ENCODE measurements around the gene SEC14L6. TPM values are rescaled to one million over a fixed set of nuclear protein-coding genes. Genes with fewer than 3 reads are reported as not detected.

The SEC14L6 gene
- total RNA-seq, 1 donor from 2014 or later, result 14.8 TPM

DNA sequence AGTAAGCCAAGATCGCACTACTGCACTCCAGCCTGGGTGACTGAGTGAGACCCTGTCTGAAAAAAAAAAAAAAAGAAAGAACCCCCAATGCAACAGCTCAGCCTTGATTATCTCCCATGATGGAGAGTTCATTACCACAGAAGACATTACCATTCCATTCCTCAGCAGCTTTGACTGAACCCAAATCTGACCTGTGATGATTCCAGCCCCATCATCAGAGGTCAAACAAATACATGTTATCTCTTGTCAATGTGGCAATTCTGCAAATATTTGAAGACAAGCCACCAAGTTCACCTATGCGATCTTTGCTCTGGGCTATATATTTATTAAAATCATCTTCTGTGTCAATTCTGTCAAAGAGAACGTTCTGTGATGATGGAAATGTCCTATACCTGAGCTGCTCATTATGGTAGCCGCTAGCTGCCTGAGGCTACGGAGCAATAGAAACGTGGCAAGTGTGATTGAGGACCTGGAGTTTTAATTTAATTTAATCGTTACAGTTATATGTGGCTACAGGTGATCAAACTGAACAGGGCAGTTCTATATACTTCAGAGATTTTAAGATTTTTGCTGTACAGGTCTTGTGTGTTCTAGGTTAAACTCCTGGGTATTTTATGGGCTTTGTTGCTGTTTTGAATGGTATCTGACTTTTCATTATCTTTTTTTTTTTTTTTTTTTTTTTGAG lies 48.9 kb downstream of the SEC14L6 start:
- Histone ChIP-seq H3K4me1 (no peaks in the 10 kb centered on the region), H3K27ac (no peak overlapping the region), H3K9me3 (no peaks in the 10 kb centered on the region), H3K4me3 (no peak overlapping the region), H3K36me3 (no peaks in the 10 kb centered on the region), H3K27me3 (ENCODE audit: low read depth) (peaks cover 14% of the 10 kb centered on the region)
- ATAC-seq (no peak), DNase-seq (no peak)
- TF ChIP-seq, protein P1, sequence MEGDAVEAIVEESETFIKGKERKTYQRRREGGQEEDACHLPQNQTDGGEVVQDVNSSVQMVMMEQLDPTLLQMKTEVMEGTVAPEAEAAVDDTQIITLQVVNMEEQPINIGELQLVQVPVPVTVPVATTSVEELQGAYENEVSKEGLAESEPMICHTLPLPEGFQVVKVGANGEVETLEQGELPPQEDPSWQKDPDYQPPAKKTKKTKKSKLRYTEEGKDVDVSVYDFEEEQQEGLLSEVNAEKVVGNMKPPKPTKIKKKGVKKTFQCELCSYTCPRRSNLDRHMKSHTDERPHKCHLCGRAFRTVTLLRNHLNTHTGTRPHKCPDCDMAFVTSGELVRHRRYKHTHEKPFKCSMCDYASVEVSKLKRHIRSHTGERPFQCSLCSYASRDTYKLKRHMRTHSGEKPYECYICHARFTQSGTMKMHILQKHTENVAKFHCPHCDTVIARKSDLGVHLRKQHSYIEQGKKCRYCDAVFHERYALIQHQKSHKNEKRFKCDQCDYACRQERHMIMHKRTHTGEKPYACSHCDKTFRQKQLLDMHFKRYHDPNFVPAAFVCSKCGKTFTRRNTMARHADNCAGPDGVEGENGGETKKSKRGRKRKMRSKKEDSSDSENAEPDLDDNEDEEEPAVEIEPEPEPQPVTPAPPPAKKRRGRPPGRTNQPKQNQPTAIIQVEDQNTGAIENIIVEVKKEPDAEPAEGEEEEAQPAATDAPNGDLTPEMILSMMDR (IDR thresholded peaks at IDR 0.05), result no peak
- intact Hi-C loops (cut with DNase I), result no loop called here

- TF ChIP-seq, protein P1 (IDR thresholded peaks at IDR 0.05), result no peak
- no peak overlapping the region for H3K27ac ChIP-seq
- DNase-seq (peak; percentile 38), ATAC-seq (no peak)
- no peaks in the 10 kb centered on the region for H3K36me3 ChIP-seq
- H3K27me3 ChIP-seq (ENCODE audit: low read depth), result peaks cover 5% of the 10 kb centered on the region
- H3K4me3 ChIP-seq, result no peak overlapping the region
- H3K4me1 ChIP-seq, result no peaks in the 10 kb centered on the region
- H3K9me3 ChIP-seq, result no peaks in the 10 kb centered on the region
- intact Hi-C loops (cut with DNase I), result no loop called here
Measured at GRCh38 chr22:30495041-30495784, 51.3 kb downstream of the SEC14L6 start.

DNA sequence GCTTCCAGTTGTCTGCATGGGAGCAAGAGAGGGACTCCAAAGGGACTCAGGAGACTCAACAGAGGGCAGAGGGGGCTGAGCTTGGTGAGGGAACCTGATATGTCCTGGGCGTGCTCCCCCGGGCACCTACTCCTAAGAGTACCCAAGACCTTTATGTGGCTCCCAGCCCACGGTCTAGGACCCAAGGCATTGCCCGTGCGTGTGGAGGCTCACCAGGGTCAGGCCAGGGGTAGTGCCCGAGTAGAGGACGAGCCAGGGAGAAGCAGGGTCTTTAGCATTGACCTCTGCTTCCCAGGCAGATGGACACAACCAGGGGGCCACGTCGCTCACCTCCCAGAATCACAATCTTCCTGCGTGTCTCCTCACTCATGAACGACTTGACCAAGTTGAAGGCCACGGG lies 54.4 kb downstream of the SEC14L6 start:
- DNase-seq, result peak; percentile 32

DNA sequence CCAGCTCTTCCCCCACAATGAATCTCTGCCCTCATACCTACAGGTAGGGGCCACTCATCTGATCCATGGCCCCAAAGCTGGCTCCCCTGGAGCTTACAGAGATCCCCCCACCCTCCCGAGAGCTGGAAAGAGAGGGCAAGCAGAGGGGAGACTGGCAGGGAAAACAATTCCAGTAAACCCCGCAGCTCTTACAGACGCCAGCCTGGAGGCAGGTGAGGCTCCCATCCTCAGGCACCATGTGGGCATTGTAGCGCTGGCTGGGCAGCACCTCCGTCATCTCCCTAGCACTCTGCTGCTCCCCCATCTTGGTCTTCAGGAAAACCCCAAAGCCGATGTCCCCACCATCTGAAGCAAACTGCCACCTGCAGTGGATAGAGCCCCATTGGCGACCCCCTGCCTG lies 55.2 kb downstream of the SEC14L6 start:
- peak; percentile 15 for DNase-seq
- ATAC-seq, result no peak
- H3K27me3 ChIP-seq (ENCODE audit: low read depth), result peaks cover 5% of the 10 kb centered on the region

More for the DNA sequence above, 54.4 kb downstream of the SEC14L6 start:
- no peaks in the 10 kb centered on the region for H3K36me3 ChIP-seq
- no peaks in the 10 kb centered on the region for H3K4me1 ChIP-seq
- H3K4me3 ChIP-seq, result no peak overlapping the region
- H3K27me3 ChIP-seq (ENCODE audit: low read depth), result peaks cover 5% of the 10 kb centered on the region
- intact Hi-C loops (cut with DNase I), result no loop called here
- no peak for ATAC-seq
- H3K27ac ChIP-seq, result no peak overlapping the region
- no peaks in the 10 kb centered on the region for H3K9me3 ChIP-seq
- TF ChIP-seq, protein P1 (IDR thresholded peaks at IDR 0.05), result no peak

DNA sequence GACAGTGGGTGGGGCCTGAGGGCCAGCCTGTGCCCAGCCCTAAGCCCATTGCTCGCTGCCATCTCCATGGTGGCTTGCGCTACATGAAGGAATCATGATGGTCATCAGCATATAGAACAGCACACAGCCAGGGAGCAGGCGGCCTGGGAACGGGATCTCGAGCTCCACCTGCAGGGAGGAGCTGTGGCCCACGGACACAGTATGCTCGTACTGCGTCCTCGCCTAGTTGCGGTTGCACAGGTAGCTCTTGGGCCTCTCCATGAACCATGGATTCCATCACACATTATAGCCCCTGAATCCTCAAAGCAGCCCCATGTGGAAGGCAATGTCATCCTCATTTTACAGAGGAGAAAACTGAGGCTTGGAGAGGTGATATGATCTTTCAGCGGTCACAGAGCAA lies 56.1 kb downstream of the SEC14L6 start:
- H3K36me3 ChIP-seq, result no peaks in the 10 kb centered on the region
- H3K27ac ChIP-seq, result no peak overlapping the region
- peaks cover 5% of the 10 kb centered on the region for H3K27me3 ChIP-seq (ENCODE audit: low read depth)
- H3K4me1 ChIP-seq, result no peaks in the 10 kb centered on the region
- intact Hi-C loops (cut with DNase I), result no loop called here
- no peaks in the 10 kb centered on the region for H3K9me3 ChIP-seq
- H3K4me3 ChIP-seq, result no peak overlapping the region
- ATAC-seq, result no peak
- DNase-seq, result peak; percentile 46
- TF ChIP-seq, protein P1 (IDR thresholded peaks at IDR 0.05), result no peak

More for the DNA sequence above, 55.2 kb downstream of the SEC14L6 start:
- TF ChIP-seq, protein P1 (IDR thresholded peaks at IDR 0.05), result no peak
- no peak overlapping the region for H3K4me3 ChIP-seq
- no peaks in the 10 kb centered on the region for H3K4me1 ChIP-seq
- H3K36me3 ChIP-seq, result no peaks in the 10 kb centered on the region
- intact Hi-C loops (cut with DNase I), result no loop called here
- no peaks in the 10 kb centered on the region for H3K9me3 ChIP-seq
- H3K27ac ChIP-seq, result no peak overlapping the region

Measured in lower lobe of right lung (tissue), 2 donors.